ENCODE results near the gene RPS19.

Gene RPS19

GRCh38 chr19:41879670-41880328 is 19.7 kb downstream of the RPS19 start:
- DNase-seq, result no peak

DNA sequence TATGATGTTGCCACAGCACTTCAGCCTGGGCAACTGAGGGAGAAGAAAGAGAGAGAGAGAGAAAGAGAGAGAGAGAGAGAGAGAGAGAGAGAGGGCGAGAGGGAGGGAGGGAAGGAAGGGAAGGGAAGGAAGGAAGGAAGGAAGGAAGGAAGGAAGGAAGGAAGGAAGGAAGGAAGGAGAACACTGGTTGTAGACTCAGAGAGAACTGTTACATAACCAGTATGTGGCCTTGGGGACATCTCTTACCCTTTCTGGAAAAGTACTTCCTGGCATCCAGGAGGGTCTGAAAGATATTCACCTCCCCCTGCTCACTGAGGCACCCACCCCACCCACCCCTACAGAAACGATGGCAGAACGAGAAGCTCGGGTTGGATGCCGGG is 20.3 kb downstream of the RPS19 start:
- DNase-seq, result no peak

DNA sequence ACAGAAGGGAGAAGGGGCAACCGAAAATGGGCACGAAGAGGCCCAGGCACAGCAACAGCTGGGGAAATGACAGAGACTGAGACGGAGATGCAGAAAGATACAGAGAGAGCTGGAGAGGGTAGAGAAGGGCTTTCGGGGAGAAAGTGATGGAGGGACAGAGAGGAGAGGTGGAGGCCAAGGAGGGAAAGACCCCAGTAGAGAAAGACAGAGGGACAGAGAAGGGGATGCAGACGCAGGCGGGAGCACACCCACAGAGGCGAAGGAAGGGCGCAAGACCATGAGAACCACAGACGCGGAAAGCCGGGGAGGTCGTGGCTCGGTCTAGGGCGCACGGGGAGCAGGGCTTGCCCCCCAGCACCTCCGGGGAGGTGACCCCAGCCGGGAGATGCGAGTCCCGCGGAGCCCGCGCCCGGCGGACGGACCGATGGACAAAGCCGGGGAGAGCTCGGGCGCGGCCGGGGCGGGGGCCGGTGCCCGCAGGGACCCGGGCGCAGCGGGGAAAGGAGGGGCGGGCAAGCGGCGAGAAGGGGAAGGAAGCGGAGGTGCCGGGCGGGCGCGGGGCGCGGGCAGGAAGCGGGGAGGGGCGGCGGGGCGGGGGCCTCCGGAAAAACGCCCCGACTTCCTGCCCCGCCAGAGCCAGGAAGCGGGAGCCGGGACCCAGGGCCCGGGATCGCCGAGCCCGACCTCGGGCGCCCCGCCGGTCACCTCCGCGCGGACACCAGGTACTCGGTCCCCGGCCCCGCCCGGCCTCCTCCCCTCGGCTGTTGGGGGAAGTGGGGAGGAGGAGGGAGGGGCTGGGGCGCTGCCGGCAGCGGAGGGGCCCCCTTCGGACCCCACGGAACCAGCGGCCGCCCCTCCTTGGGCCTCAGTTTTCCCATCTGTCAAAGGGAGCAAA is 22.8 kb downstream of the RPS19 start, which contains the start of gene ARHGEF1:
Gene ARHGEF1 (plus strand): TSS at position 617 of the 895 bp plus-strand sequence. CDS start 4,899 bp downstream, outside the sequence.
- DNase-seq, result peak in 1 of 2 experiments; percentile 69

DNA sequence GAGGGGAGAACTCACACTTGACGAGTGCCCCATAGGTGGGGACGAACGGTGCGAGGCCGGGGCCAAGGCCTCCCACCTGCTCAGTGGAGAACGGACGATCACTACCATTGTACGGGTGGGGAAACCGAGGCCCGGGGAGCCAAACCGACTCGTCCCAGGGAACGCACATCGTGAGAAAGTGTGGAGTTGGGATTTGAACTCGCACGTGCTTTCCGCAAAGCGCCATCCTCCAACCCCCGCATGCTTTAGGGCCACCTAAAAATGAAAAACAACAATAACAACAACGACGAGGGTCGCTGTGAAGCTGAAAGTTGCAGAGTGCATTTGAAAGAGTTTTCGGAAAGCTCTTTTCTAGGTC is 23.4 kb downstream of the RPS19 start:
- no peak for DNase-seq

DNA sequence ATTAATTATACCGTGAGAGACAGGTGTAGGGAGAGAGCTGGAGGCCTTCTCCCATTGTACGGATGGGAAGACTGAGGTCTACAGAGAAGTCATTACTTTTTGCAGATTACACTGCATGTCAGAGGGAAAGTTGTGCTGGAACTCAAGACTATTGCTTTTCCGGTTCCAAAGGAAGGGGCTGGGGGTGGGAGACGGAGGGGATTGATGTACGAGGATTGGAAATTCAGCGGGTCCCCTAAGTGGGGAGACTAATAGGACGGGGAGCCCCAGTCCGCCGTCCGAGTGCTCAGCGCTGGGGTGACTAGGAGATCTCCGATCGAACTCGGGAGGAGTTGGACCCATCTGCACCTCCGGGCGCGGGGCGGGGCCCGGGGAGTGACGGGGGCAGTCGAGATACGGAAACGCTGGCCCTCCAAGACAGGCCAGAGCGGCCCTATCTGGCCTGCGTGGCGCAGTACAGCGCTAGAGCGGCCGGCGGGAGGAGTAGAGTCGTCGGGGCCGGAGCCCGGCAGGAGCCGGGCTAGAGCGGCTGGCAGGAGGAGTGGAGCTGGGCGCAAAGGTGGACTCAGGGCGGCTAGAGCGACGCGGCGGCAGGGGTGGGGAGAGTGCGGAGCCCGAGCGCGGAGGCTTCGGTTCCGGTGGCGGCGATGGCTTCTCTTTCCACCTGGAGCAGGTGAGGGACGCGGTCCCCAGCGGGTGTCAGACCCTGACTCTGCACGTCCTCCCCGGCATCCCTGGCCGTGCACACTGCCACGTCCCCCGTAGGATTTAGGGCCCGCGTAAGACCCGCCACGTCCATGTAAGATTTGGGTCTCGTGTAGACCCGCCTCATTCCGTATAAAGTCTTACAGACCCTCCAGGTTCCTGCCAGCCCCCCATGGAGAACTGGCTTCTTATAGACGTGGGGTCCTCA is 24.0 kb downstream of the RPS19 start:
- peak; percentile 96 to 100 for DNase-seq

GRCh38 chr19:41886761-41887710 is 27.0 kb downstream of the RPS19 start:
- no peak for DNase-seq

- peak; percentile 75 to 92 for DNase-seq
Measured at GRCh38 chr19:41887711-41888382, 27.8 kb downstream of the RPS19 start.

GRCh38 chr19:41888926-41889325 is 28.9 kb downstream of the RPS19 start:
- no peak for DNase-seq

- DNase-seq, result no peak
Measured at GRCh38 chr19:41889896-41890295, 29.8 kb downstream of the RPS19 start.

DNA sequence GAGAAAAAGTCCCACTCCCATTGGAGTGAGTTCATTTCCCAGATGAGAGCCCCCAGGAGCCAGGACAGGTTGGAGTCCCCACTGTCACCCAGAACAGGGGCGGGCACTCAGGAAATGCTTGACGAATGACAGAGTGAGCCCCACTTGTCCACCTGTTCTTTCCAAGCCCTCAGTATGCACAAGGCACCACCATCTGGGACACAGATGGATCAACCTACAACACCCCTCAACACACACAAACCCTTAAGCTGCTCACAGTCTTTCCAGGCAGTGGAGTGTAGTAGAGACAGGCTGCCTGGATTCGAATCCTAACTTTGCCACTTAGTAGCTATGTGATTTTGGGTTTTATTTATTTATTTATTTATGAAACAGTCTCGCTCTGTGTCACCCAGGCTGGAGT is 30.9 kb downstream of the RPS19 start:
- no peak for DNase-seq

DNA sequence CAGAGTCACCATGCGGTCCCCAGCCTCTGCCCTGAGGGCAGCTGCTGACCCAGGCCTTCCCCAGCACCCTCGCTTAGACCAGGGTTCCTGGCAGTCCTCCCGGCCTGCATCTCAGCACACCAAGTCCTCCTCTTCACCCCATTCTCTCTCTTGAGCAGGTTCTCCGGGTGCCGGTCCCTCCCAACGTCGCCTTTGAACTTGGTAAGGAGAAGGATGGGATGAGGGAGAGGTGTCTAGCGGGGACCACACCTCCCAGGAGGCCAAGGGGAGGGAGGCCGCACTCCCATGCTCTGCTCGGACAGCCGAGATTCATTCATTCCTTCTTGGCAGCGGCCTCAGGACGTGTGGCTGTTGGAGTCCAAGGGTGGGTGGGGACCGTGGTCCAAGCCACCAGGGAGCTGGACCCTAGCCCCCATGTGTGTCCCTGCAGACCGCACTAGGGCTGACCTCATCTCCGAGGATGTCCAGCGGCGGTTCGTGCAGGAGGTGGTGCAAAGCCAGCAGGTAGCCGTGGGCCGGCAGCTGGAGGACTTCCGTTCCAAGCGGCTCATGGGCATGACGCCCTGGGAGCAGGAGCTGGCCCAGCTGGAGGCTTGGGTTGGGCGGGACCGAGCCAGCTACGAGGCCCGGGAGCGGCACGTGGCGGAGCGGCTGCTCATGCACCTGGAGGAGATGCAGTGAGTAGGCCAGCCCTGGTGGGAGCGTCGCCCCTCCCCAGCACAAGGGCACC is 32.3 kb downstream of the RPS19 start:
- DNase-seq, result no peak

GRCh38 chr19:41893899-41894298 is 33.8 kb downstream of the RPS19 start:
- DNase-seq, result peak in 1 of 2 experiments; percentile 30

- no peak for DNase-seq
Measured at GRCh38 chr19:41894350-41894749, 34.3 kb downstream of the RPS19 start.

GRCh38 chr19:41895745-41896580 is 35.9 kb downstream of the RPS19 start:
- DNase-seq, result peak in 1 of 2 experiments; percentile 37

DNA sequence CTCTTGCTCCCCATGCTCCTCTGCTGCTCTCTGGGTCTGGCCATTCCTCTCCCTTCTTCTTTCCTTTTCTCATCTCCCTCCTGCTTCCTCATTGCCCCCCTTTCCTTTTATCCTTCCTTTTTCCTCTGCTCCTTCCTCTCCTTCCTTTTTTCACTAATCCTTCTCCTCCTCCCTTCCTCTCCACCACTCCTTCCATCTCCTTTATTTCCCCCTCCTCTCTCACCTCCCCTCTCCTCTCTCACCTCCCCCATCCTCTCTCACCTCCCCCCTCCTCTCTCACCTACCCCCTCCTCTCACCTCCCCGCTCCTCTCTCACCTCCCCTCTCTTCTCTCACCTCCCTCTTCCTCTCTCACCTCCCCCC is 36.5 kb downstream of the RPS19 start:
- DNase-seq, result no peak

DNA sequence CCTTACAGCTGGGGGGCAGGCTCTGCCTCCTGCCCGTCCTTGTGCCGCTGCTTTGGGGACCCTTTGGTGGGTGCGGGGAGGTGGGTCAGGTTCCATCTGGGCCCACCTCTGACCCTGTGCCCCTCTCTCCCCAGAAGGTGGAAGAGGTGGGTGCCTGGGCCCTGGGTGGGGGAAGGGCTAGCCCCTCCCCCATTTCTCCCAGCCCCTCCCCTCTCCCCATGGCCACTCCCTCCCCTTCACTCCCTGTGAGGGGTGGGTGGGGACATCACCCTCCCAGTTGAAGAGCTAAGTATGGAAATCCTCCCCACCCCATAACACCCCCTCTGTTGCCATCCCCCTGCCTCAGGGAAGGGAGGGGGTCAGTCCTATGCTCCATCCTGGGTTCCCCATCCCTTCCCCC is 37.1 kb downstream of the RPS19 start:
- no peak for DNase-seq

GRCh38 chr19:41897820-41898219 is 37.8 kb downstream of the RPS19 start:
- DNase-seq, result no peak

DNA sequence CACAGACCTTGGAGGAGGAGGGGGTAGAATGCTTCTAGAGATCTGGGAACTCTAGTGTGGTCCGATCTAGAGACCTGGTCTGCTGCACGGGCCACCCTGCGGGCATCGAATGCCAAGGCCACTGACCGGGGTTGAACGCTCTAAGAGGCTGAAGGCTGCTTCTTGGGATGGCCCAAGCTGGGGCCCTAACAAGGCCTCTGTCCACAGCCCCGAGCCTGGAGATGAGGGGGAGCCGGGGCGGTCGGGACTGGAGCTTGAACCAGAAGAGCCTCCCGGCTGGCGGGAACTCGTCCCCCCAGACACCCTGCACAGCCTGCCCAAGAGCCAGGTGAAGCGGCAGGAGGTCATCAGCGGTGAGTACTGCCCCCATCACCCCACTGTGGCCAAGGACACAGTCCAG is 38.2 kb downstream of the RPS19 start:
- DNase-seq, result no peak

DNA sequence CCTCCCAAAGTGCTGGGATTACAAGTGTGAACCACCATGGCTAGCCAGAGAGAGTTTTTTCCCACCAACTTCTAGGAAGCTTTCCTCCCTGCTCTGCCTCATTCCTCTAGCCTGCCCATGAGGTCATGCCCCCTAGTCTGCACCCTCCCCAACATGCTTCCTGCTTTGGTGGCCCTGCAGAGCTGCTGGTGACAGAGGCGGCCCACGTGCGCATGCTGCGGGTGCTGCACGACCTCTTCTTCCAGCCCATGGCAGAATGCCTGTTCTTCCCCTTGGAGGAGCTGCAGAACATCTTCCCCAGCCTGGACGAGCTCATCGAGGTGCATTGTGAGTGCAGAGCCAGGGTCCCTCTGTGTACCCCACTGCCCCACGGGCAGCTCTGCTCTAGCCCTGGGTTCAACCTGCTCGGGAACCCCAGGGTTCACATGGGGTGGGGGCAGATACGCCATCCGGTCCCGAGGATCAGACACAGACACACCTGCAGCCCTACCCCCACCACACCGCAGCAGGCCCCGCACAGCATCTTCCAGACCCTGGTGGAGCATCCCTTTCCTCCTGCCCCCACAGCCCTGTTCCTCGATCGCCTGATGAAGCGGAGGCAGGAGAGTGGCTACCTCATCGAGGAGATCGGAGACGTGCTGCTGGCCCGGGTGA is 41.8 kb downstream of the RPS19 start:
- no peak for DNase-seq

All from NCI-H526 (cell line).